GM18519 (cell line): ENCODE measurements around the gene CDRT4.
A peak's percentile ranks its signal among the peaks of the same experiment; 100 is the strongest.
"Not testable (repeated sequence)": the region's sequence is repeated elsewhere in the genome, so short reads cannot be mapped to it uniquely, and the experiment has no call there.

ENCODE experiments used
- ATAC-seq: cut with Tn5 transposase; IDR thresholded peaks from one replicate; pipeline ENCODE4 v1.9.1; 2021; ENCODE audit warnings: mild to moderate bottlenecking, moderate library complexity; ENCODE audit not compliant: unreplicated experiment, low FRiP score

CDRT4 gene

DNA sequence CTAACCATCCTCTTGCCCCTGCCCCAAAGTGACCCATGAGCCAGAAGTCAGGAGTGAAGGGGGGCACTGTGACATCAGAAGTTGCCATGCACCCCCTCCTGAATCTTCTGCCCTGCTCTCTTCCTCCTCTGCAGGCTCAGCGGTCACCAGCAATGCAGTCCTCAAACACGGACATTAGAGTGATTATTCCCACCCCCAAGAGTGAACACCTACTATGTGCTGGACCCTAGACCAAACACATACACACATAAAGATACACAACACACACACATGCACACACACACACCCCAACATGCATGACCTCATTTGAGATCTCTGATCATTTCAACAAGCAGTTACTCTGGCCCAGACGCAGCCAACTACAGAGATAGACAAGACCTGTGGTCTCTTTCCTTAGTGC lies at the start of gene CDRT4:
CDRT4 (minus strand) TSS at position 30 of the 400 bp plus-strand sequence. CDS start 27,383 bp downstream, outside the sequence.
- no peak for ATAC-seq

- ATAC-seq = no peak
Measured at GRCh38 chr17:15516150-15516549, 48.7 kb upstream of the CDRT4 start.

GRCh38 chr17:15514469-15514868 lies 47.0 kb upstream of the CDRT4 start:
- no peak for ATAC-seq

GRCh38 chr17:15513856-15514459 lies 46.5 kb upstream of the CDRT4 start:
- ATAC-seq = no peak

- ATAC-seq = no peak
Measured at GRCh38 chr17:15513058-15513791, 45.8 kb upstream of the CDRT4 start.

DNA sequence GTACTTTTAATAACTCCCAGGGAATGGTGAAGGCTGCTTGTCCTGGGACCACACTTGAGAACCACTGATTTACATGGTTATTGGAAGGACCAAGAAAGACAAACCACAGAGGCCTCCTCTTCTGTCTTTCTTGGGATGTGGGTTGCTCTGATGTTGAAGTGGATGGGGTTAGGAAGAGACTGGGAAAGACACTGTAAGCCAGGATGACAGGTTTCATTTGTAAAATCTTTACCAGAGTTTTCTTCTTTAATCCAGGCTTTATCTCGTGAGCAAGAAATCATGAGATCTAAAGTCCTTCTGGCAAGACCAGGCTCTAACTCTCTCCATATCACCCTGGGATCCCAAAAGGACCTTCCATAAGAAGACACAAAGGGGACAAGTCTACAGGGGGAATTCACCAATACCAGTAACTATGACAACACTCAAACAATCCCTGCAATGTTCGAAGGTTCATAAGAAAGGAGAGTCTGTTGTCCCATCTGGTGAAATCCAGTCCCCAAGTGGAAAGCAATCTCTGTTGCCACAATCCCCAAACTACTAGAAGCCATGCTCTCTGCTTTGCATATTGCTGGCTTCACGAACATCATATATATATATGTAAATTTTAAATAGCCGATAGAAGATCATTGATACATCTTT lies 44.8 kb upstream of the CDRT4 start:
- ATAC-seq = no peak

DNA sequence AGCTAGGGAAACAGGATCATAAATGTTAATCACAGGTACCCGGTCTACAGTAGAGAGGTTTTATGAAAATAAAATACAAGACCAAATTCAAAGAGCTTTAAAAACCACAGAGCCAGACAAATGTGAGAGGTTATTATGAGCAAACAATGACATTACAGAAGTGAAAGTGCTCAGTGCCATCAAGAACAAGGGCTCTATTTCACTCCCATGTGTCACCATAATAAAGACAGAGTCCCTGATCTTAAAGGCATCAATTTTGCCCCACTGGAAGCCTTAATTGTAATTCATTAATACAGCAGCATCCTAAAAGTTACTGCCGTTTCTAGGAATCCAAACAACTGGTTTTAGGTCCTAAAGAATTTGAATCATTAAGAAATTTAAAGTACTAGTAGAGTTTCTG lies 43.7 kb upstream of the CDRT4 start:
- ATAC-seq = peak; percentile 53

- ATAC-seq = no peak
Measured at GRCh38 chr17:15510361-15510760, 42.9 kb upstream of the CDRT4 start.

- ATAC-seq = no peak
Measured at GRCh38 chr17:15509095-15509494, 41.7 kb upstream of the CDRT4 start.

- no peak for ATAC-seq
Measured at GRCh38 chr17:15508466-15508865, 41.0 kb upstream of the CDRT4 start.

DNA sequence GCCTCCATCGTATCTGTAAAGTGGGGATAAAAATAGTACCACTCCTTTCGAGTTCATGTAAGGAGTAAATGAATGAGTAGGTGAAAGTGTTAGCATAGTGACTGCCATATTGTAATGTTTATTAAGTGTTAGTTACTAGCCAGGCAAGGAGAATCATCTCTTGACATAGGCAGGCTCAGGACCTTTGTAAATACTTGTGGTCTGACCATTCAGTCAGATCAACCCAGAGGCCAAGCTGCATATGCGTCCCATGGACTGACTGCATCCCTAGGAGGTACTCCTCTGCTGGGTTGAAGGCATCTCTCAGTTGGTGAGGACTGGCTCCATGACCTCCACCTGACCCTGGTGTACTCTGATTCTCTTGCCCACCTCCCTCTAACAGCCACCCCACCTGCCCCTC lies 40.5 kb upstream of the CDRT4 start:
- no peak for ATAC-seq

DNA sequence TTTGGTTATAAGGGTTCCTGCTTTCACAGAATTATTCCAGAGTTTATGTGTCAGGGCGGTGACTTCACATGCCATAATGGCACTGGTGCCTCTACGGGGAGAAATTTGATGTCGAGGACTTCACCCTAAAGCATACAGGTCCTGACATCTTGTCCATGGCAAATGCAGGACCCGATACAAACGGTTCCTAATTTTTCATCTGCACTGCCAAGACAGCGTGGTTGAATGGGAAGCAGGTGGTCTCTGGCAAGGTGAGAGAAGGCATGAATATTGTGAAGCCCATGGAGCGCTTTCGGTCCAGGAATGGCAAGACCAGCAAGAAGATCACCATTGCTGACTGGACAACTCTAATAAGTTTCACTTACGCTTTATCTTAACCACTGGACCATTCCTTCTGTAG lies 39.6 kb upstream of the CDRT4 start:
- ATAC-seq = no peak

- not testable (repeated sequence) for ATAC-seq
Measured at GRCh38 chr17:15505708-15506107, 38.3 kb upstream of the CDRT4 start.

DNA sequence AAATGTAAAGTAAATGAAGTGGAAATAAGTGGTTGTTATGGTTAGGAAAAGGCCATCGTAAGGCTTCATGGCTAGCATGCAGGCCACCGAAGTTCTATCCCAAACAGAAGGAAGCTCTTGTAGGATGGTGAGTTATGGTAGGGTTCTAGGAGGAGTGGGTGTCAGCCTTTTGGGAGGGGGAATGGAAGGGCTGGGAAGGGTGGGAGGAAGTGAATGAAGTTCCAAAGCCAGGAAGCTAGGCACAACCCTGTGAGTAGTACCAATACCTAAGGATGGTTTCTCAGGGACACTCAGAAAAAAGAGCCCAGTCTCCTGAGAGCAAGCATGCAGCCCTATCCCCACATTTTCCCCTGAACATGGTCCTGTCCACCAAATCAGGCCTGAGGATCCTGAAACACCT lies 36.3 kb upstream of the CDRT4 start:
- no peak for ATAC-seq

GRCh38 chr17:15502369-15503112 lies 35.1 kb upstream of the CDRT4 start:
- ATAC-seq = no peak

DNA sequence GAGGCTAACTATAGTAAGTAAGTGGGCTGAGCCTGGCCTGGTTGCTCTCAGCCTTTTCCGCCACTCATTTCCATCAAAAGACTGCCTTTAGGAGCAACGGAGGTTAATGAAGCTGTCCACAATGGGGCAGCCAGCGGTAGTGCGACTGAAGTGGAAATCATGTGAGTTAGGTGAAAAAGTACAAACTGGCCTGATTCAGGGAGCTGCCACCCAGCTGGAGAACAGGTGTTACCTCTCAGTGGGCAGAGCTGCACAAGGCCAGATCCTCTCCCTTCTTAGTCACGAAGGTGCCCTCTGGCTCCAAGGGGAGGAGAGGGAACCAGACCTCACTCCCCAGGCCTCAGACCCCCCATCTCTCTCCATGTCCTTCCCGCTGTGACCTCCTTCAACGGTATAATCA lies 34.4 kb upstream of the CDRT4 start:
- no peak for ATAC-seq

DNA sequence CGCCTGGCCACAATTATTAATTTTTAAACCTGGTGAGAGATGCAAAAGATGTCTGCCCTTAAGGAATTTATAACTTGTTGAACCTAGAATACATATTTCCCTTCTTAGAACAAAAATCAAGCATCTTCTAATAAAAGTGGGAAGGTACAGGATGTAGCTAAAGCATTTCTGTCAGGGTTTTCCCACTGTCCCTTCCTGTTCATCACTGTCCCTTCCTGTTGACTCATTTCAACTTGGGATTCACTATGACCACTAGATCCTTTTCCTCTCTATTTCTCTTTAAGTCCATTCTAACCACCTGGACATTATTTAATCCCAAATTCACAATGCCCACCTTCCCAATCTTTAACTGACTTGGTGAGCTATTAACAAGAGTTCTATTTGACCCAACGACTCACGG lies 33.9 kb upstream of the CDRT4 start:
- ATAC-seq = no peak

GRCh38 chr17:15498107-15498506 lies 30.7 kb upstream of the CDRT4 start:
- peak; percentile 49 for ATAC-seq

DNA sequence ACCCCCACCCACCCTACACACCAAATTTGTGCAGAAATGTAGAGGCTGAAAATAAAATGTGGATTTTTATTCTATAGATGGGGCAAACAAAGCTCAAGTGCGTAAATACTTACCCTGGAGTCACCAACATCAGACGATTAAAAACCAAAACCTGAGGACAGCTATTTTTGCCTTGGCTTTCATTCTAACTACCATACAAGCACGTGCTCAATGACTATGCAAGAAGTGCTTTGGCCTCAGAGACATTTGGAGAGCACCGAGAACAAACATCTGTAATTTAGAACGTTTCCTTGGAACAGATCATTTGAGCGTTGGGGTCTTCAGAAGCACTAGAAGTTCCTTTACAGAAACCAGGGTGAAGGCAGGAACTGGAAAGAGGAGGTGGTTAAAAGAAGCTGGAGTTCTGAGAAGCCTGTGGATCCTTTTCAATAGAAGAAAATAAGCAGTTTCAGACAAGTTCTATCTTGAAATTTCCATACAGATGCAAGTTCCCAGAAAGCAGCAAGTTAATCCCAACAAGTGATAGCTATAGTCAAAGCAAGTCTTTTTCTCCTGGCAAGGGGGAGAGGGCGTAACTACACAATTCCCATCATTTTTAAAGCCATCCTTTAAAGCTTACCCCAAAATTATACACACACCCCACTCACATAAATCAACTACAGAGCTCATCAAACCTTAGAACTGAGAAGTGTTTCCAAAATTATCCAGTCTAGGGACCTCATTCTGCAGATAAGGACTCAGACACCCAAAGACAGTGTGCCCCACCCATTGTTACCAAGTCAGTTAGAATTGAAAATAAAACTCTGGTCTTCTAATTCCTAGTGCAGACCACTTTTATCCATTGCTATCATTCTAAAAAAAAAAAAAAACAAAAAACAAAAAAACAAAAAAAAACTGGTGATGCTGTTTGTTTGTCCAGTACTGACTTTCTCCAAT lies 29.6 kb upstream of the CDRT4 start:
- no peak for ATAC-seq

GRCh38 chr17:15494821-15495220 lies 27.4 kb upstream of the CDRT4 start:
- ATAC-seq = no peak
